Peyer's patch (tissue), 4 donors: Measurements from ENCODE around the gene CPVL.

Experiments used
- CTCF ChIP-seq, 6 experiments: fragments of 450-650 bp in 4 of 6; fragments of 200-600 bp in 2 of 6; sonication (generic) in 1 of 6; IDR thresholded peaks; one replicate each; pipeline ENCODE4 v1.5.1; 2017 to 2019; ENCODE audit warnings: antibody characterized with exemption in 6 of 6, mild to moderate bottlenecking in 3 of 6, moderate library complexity in 1 of 6
- POLR2A ChIP-seq, 2 donors: fragments of 450-650 bp; IDR thresholded peaks; one replicate each; pipeline ENCODE4 v1.5.1; 2017; ENCODE audit warnings: antibody characterized with exemption in 2 of 2, mild to moderate bottlenecking in 2 of 2, moderate library complexity in 2 of 2

GRCh38 chr7:29115130-29115687 lies 31.1 kb downstream of the CPVL start:
- TF ChIP-seq POLR2A (IDR thresholded peaks at IDR 0.05) (no peak), CTCF (IDR thresholded peaks at IDR 0.05) (no peak)
